ENCODE data around the gene PURB. TPM values are rescaled to one million over a fixed set of nuclear protein-coding genes. Genes with fewer than 3 reads are reported as not detected.

Gene PURB
- total and polyA plus RNA-seq, 2 of the 4 experiments (the other 2 are of a cell fraction): 6.3 to 8.8 TPM

DNA sequence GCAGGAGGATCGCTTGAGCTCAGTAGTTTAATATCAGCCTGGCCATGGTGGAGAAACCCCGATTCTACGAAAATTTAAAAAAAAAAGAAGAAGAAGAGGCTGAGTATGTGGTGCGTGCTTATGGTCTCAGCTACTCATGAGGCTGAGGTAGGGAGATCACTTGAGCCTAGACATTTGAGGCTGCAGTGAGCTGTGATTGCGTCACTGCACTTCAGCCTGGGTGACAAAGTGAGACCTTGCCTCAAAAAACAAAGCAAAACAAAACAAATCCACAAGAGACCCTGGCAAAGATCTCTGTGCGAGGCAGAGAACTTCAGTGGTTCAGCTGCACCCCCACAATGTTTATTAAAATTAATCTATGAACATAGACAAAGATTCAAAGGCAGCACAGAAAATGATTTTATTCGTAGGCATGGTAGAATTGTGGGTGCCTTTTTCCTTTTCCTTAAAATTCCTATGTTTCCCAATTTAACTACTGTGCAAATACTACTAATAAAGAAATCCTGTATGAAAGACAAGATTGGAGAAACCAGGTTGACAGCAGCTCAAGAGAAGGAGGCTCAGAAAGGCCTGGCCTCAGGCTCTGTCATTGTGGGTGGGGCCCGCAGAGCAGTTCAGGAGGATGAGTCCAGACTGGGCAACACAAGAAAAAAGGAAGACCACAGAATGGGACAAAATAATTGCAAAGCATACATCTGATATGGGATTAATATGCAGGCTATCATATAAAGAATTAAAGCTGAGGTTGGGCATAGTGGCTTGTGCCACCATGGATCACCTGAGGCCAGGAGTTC, 24.5 kb upstream of the PURB start:
- Histone ChIP-seq H3K23ac (ENCODE audit: low read depth, low read length) (no peak overlapping the region), H2BK20ac (ENCODE audit: low read depth, low read length) (no peak overlapping the region), H3K4ac (ENCODE audit: low read depth, low read length) (no peak overlapping the region), H4K8ac (ENCODE audit: low read depth in 2 of 2, low read length in 2 of 2) (no peak overlapping the region), H3K18ac (ENCODE audit: low read depth, low read length) (no peak overlapping the region), H3K36me3 (ENCODE audit: control insufficient read depth, insufficient read depth, low read length) (no peaks in the 10 kb centered on the region), H4K5ac (ENCODE audit: low read depth, low read length) (no peak overlapping the region), H4K91ac (ENCODE audit: insufficient read depth, low read depth, low read length) (no peak overlapping the region), H3K4me2 (ENCODE audit: low read depth, low read length) (no peak overlapping the region), H3K27ac (ENCODE audit: insufficient read depth, low read length) (no peak overlapping the region), H3K4me1 (ENCODE audit: control insufficient read depth, insufficient read depth, low read length) (peaks cover 2% of the 10 kb centered on the region), H3K4me3 (ENCODE audit: insufficient read depth, low read depth, low read length) (no peak overlapping the region), H3K9me3 (ENCODE audit: control insufficient read depth, insufficient read depth, low read length) (no peaks in the 10 kb centered on the region), H3K14ac (replicated peaks; ENCODE audit: low read depth, low read length) (no peak overlapping the region), H2AK5ac (ENCODE audit: low read depth, low read length) (no peak overlapping the region), H3K56ac (ENCODE audit: extremely low read depth, insufficient read depth, low read length) (no peak overlapping the region), H2BK5ac (ENCODE audit: low read depth, low read length, poor library complexity, severe bottlenecking) (no peak overlapping the region), H3K9ac (ENCODE audit: low read depth, low read length) (no peak overlapping the region), H3K79me1 (ENCODE audit: low read depth in 1 of 2, low read length in 2 of 2) (no peaks in the 10 kb centered on the region), H2AFZ (replicated peaks; ENCODE audit: low read length, poor library complexity) (no peak overlapping the region), H4K20me1 (ENCODE audit: insufficient read depth, low read length) (no peaks in the 10 kb centered on the region; the same call in 1 of the 2 replicates), H2BK15ac (ENCODE audit: low read depth, low read length) (no peak overlapping the region), H3K9me1 (ENCODE audit: insufficient read depth, low read length) (peaks cover 3% of the 10 kb centered on the region; the same call in 1 of the 2 replicates), H3K27me3 (ENCODE audit: control insufficient read depth, insufficient read depth, low read length) (no peaks in the 10 kb centered on the region), H2BK120ac (ENCODE audit: low read depth, low read length) (no peak overlapping the region), H2AK9ac (replicated peaks; ENCODE audit: low read depth, low read length, poor library complexity) (no peak overlapping the region)
- CTCF ChIA-PET: no interaction called here
- in situ Hi-C loops (cut with MboI; ENCODE audit: low sequenced_read_pairs): no loop called here
- DNase-seq (no peak), ATAC-seq (ENCODE audit: low read depth) (no peak)
- dilution Hi-C loops (cut with HindIII; ENCODE audit: low sequenced_read_pairs, unreplicated experiment): no loop called here
- 50% methylated on average over 1 of the region's 8 CpGs; no CpG with 5 or more reads in 1 of the 2 experiments for WGBS, 2 experiments (ENCODE audit: extremely low coverage in 2 of 2, insufficient read length in 1 of 2)
- intact Hi-C loops (cut with micrococcal nuclease): no loop called here
- TF ChIP-seq CEBPB (IDR thresholded peaks at IDR 0.05; ENCODE audit: low read depth, low read length) (peak; percentile 77), CHD1 (IDR thresholded peaks at IDR 0.05; ENCODE audit: low read depth, low read length) (no peak)
- POLR2A ChIA-PET (ENCODE audit: unreplicated experiment): no interaction called here
- no TSS peak for BruUV-seq (replicated peaks)
